Hypothalamus (tissue), 51 donors: Measurements from ENCODE around the gene DISC1.

Source experiments
- DNase-seq, 51 donors: peaks; one replicate each; lab custom pipeline; 2025; lab: John Stamatoyannopoulos, UW

The DISC1 gene

DNA sequence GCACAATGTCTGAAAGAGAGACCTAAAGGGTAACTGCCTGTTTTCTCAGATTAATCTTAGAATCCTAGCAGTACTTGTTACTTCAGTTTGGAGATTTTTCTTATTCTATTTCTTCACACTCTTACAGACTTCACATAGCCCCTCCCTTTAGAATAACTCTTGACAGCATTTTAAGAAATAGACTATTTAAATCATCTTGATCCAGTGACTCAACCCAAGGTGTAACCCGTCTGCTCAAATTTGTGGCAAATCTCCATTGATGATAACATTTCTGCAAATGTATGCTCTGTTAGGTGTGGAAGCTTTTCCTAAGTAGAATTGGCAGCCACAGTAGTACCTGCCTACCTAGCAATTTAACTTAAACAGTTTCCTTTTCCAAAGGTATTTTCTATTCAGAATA lies 391.2 kb downstream of the DISC1 start:
- DNase-seq, result no peak

DNA sequence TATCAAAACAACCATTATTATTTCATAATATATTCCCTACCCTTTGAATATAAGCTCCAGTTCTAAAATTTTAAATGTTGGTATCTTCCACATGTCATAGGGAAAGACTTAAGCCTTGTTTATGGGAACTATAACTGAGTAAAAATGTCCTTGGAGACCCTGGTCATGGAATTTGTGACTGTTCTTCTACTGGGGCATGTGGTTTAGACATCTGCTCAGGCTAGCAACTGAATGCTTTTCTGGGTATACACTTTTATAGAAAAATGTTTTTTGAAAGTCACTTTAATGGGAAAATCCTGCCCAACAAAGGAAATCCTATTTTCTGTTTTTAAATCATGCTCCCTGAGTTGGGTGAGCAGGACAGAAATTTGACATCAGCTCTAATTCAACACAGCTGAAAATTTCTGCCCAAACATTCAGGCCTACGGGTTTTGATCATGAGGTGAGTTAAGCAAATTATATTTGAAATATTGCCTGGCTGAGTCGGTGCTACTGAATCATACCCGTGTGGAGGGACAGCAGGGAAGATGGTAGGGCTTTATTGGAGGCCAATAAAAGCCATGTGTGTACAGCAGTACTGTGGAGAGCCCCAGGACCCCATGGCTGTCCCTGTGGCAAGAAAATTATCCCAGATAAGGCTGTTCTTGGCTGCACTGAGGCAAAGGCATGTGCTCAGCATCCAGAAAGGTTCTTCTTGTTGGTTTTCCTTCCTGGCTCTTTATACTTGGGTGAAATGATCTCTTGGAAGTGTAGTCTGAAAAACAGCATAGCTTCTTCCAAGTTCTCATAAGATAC lies 391.8 kb downstream of the DISC1 start:
- DNase-seq, result no peak

DNA sequence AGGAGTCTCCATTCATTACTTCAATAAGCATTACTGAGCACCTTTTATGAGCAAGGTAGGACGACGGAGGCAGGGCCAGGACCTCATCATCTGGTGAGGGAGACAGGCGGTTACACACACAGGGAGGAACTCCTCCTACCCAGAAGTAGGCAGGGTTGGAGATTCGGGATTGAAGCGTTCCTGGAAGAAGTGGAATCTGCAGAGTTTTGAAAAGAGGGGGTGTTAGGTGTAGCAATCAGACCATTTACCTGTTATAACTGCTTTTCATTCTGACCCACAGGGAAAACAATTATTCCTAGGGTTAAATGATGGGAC lies 392.4 kb downstream of the DISC1 start:
- DNase-seq, result no peak

DNA sequence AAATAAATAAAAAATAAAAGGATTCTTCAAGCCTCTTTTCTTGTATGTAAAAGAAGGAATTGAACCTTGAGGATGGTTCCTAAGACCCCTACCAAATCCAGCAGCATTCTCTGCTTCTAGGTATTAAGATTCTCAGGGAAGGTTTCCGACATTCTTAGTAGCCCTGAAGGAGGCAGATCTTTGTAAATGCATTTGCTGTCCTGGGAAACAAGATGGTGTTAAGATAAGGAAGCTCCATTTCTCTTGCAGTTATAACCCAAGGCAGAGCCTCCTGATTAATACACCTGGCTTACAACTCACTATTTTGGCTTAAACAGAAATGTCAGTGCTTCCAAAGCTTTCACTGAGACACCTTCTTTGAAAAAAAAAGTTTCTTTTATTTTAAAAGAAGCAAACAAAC lies 393.8 kb downstream of the DISC1 start:
- no peak for DNase-seq

DNA sequence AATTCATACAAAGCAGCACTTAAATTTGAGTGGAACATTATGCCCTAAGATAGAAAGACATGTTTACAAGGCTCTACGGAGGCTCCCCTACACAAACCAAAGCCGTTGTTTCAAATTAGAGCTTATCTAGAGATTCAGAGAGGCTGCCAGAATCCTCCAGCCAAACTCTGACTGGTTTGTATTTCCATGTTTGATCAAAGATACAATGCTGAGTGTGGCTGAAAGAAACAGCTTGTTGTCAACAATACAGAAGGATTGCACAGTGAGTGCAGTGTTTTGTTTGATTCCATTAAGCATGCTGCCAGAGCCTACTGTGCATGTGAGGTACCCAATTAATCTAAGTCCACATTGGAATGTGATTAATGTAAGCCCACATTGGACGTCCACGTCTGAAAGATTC lies 402.7 kb downstream of the DISC1 start:
- DNase-seq, result peak in 1 of 51 donors; percentile 5

DNA sequence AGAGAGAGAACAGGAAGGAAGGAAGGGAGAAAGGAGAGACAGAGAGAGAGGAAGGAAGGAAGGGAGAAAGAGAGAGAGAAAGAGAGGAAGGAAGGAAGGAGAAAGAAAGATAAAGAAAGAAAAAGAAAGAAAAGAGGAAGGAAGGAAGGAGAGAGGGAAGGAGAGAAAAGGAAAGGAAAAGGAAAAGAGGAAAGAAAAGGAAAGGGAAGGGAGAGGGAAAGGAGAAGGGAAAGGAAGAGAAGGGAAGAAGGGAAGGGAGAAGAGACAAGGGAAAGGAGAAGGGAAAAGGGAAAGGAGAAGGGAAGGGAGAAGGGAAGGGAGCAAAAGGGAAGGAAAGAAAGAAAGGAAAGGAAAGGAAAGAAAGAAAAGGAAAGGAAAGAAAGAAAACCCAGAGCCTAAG lies 404.6 kb downstream of the DISC1 start:
- no peak for DNase-seq

DNA sequence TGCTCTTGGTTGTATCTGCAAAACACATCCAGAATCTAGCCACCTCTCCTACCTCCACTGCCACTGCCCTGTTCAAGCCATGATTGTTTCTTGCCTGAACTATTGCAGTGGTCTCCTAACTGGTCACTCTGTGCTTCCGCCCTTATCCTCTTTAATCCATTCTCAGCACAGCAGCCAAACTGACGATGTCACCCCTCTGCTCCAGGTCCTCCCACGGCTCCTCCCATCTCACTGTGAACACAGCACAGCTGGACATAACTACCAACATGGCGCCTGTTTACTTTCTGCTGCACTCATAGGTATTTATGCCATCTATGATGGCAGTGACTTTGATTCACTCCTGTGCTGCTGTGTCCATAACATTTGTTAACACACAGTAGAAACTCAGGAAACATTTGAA lies 406.7 kb downstream of the DISC1 start:
- DNase-seq, result no peak

DNA sequence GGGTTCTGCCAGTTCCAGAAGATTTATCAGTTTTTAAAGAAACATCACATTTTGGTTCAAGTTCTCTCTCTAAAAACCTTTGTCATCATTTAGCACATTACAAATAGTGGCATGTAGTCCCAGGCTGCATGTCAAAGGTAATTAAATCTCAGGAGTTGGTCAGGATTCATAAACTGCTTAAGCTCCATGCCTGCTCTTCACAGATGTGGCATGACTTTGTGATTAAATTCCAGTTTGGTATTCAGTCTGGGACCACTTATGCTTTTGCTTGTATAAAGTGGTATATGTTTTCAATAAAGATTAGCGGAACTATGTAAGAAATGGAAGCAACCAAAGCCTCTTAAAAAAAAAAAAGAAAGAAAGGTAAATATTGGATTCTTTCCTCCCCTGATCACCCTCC lies 408.0 kb downstream of the DISC1 start:
- no peak for DNase-seq

DNA sequence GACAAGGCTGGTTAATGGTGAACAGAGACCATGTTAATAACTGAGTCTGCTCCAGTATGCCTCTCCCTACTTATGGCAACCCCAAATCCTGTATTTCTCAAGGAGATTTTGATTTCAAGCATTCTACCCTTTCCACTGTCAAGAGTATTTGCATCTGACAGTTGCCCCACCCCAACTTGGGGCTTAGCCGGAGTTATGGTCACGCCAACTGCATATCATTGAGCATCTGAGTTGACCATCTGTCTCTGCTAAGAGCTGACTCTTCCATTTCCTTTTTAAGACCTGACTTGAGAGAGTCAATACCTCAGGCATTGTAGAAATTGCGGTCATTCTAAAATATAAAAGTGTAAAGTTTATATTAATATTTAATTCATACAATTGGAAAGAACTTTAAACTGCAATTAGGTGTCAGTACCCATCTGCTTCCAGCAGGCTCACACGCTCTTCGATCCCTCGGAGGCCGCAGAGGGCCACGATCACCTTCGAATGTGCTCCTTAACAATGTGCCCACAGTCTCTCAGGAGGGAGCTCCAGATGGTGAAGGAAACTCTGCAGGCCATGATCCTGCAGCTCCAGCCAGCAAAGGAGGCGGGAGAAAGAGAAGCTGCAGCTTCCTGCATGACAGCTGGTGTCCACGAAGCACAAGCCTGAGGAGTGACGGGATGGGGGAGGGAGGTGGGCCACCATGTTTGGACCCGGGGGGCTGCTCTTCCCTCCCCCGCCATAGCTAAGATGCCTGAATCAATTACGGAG lies 409.8 kb downstream of the DISC1 start:
- DNase-seq, result no peak

DNA sequence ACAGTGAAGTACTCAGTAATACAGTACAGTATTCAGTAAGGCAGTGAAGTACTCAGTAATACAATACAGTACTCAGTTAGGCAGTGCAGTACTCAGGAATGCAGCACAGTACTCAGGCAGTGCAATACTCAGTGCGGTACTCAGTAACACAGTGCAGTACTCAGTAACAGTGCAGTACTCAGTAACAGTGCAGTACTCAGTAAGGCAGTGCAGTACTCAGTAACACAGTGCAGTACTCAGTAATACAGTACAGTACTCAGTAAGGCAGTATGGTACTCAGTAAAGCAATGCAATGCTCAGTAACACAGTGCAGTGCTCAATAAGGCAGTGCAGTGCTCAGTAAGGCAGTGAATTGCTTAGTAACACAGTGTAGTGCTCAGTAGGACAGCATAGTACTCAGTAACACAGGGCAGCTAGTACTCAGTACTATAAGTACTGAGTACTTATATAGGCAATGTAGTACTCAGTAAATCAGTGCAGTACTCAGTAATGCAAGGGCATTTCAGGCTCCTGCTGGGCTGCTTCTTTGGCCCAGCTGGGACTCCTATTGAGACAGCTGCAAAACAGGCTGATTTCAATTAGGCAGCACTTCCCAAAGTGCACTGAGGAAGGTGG lies 411.3 kb downstream of the DISC1 start:
- no peak for DNase-seq

DNA sequence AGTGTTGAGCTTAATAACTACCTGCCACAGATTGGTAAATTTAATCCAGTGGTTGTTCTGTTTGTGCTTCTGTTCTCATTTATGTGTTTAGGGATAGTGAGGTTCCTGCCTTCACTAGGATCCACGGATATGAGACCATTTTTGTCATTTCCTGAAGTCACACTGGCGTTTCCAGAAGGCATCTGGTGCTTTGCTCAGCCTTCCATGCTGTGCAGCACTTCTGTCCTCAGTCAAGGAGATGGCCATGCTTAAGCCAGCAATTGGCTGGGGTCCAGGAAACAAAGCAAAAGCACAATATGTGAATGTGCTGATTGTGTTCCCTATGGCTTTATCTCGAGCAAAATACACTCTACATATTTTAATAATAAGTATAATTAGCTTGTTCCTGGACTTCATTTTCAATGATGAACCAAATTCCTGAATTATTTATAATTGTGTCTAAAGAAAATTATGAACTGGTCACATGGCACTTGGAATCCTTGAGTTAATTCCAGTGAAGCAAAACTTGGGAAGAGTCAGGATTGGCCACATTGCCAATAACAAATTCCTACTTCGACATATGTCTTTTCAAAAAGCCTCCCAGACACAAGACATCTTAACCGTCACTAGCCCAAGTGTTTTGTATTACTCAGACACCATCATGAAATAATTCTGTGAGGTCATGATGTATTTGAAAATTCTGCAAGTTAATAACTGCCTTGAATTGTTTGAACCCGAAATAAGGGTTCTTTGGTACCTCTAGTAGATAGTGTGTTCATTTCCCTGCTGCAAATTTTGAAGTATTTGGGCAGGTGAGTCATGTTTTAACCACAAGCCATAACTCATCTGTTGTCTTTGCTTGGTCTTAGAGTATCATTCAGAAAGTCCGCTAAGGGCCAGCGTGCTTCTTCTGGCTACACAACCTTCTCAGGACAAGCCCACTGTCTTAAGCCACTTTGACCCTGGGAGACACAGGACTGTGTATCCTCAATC lies 412.4 kb downstream of the DISC1 start:
- no peak for DNase-seq

DNA sequence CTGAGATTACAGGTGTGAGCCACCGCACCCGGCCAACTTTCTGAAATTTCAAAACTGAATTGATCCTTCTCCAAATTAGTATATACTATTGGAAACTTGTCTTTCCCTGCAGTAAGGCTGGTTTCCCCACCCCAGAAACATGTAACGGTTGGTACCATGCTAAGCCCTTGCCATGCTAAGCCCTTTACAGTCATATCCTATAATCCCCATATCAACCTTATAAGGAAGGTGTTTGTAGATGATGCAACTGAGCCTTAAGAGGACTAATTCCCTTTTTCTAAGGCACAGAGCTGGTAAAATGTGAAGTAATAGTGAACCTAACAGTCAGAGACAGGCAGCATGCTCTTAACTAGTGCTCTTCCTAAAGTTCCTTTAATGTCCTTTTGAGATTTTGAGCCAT lies 413.7 kb downstream of the DISC1 start:
- DNase-seq, result no peak

DNA sequence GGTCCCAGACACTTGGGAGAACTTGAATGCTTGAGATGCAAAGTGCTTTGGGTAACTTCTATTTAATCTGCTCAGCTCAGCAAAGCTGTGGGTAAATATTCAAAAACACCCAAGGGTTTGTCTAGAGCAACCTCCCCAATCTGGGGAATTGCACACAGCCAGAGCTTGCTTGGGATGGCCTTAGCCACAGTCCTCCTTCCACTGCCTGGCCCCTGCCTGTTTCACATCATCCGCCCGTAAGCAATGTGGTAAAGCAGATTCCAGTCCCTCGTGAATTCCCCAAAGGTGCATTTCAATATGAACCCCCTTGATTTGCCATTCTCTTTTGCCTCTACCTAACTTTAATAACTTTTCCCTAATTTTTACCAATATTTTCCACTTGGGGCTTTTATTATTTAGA lies 418.1 kb downstream of the DISC1 start:
- DNase-seq, result no peak

DNA sequence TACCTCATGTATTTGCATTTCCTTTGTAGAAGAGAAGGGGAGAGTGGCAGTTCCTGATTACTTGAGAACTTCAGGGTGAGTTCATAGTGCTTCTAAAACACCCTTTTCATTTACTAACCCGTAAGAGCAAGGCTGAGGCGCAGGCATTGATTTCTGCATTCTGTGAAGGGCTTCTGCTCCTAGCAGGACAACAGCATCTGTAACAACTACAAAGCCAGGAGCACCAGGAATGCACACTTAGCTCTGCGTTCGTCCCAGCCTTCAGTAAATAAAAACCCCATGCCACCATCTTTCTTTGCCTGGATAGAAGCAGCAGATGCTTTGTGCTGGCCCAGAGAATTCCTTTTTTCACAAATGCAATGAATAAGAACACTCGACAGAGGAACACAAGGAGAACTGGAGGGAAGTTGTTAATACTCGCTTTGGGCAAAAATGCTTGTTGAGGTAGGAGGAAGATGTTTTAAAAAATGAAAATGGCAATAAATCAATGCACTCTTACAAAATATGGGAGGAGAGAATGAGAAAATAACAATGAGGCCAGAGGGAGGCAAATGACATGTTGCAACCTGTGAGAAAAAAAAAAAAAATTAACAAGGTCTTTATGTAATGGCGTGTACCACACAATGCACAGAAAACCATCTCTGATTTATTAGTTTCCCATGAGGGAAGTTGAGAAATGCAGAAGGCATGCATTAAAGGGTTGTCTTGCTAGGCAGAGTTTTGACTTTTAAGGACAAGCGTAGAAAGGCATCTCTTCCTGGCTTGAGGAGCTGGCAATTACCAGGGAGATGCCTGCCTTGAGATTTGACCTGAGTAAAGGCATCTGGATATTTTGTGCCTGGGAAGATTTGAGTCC lies 418.8 kb downstream of the DISC1 start:
- no peak for DNase-seq

DNA sequence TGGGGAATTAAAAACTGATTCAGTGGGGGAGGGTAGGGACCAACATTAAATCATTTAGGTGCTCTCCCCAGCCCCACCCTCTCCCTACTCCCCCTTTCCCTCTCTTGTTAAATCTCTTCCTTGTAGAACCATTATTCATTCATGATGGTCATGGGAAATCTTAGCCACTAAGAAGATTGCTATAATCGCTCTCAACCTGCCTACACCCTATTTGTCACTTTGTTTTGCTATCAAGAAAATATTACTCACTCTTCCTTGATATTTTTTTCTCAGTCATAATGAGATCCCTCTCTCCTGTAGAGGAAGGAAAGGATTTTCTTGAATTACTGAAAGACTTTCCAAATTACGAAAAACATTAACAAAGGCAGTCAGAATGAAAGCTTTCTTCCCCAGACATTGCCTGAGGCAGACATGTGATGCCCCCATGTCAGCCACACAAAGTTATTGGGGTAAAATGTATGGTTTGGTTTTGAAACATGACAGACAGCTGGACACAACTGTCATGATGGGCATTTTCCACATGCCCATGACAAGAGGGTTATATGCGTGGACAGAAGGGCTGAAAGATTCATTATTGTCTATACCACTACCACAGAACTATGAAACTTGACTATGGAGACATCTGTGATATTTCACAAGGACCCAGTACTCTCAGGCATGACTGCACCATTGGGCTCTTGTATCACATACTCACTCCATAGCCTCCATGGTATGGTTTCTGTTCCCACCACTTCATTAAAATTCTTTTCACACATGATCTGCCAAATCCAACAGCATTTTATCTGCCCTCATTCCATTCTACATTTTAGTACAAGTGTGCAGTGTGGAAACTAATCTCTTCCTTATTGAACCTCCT lies 420.1 kb downstream of the DISC1 start:
- no peak for DNase-seq

DNA sequence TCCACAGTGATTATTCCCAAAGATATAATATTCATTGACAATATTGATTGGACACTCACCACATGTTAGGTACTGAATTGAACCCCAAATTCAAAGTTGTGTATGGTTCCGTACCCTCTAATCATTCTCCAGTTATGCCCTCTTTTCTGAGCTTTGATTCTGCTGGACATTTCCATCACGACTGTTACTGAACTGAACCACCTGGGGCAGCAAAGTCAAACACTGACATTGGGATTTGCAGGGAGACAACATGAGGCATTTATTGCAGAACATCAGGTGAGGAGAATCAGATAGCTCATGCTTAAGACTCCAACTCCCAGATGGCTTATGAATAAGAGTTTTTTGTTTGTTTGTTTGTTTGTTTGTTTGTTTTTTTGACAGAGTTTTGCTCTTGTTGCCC lies 420.9 kb downstream of the DISC1 start:
- no peak for DNase-seq

DNA sequence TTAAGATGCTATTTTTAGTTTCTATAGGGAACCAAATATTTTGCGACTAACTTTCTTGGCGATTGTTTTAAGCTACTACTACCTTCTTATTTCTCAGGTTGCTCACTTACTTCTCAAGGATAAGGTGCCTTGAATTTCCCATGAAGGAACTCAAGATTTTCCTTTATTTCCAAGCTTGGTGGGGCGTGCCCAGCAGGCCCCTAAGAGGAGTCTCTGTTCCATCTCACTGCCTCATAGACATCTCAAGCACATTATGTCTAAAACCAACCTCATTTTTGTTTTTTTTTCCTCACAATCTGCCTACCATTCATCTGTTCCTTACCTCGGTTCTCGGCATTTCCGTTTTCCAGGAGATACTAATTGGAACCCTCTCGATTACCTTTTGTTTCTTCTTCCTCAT lies 421.9 kb downstream of the DISC1 start:
- DNase-seq, result no peak

DNA sequence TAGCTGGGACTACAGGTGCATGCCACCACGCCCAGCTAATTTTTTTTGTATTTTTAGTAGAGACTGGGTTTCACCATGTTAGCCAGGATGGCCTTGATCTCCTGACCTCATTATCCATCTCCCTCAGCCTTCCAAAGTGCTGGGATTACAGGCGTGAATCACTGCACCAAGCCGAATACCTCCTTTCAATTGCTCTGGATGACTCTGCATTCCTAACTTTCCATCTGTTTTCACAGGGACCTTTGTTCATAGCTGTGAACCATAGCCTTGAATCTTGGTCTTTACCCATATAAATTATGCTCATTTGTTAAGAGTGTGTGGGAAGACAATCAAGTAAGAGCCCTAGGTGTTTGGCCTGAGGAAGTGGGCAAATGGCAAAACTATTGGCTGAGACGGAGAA lies 422.7 kb downstream of the DISC1 start:
- DNase-seq, result no peak
